Uterus (tissue), 4 donors: ENCODE data around the gene SCCPDH. TPM values are rescaled to one million over a fixed set of nuclear protein-coding genes. Genes with fewer than 3 reads are reported as not detected.
"Not testable (repeated sequence)": the region's sequence is repeated elsewhere in the genome, so short reads cannot be mapped to it uniquely, and the experiment has no call there.

Experiments used
- DNase-seq, 2 donors: peaks; one replicate each; pipeline ENCODE4 v3.0.0-alpha.2; 2019 to 2020
- H3K27ac ChIP-seq, 2 donors: fragments of 200-600 bp; sonication (generic); 1 replicate in 1 of 2; 2 replicates in 1 of 2; pipeline ENCODE4 v1.5.1; 2016 to 2018
- H3K27me3 ChIP-seq, 2 donors: fragments of 200-600 bp; sonication (generic); one replicate each; pipeline ENCODE4 v1.5.1; 2018 to 2019; ENCODE audit warnings: control low read depth in 1 of 2
- H3K36me3 ChIP-seq, 2 donors: fragments of 200-600 bp; sonication (generic); one replicate each; pipeline ENCODE4 v1.5.1; 2019; ENCODE audit warnings: control low read depth in 1 of 2
- H3K4me1 ChIP-seq, 2 donors: fragments of 200-600 bp; sonication (generic); one replicate each; pipeline ENCODE4 v1.5.1; 2018 to 2019; ENCODE audit warnings: control low read depth in 1 of 2
- H3K4me3 ChIP-seq, 2 donors: fragments of 200-600 bp; sonication (generic); 1 replicate in 1 of 2; 2 replicates in 1 of 2; pipeline ENCODE4 v1.5.1; 2018 to 2019; ENCODE audit warnings: mild to moderate bottlenecking in 1 of 2
- H3K9me3 ChIP-seq, 2 donors: fragments of 200-600 bp; sonication (generic); one replicate each; pipeline ENCODE4 v1.5.1; 2019; ENCODE audit warnings: control low read depth in 1 of 2
- POLR2A ChIP-seq, 2 donors: fragments of 450-650 bp; IDR thresholded peaks; one replicate each; pipeline ENCODE4 v1.6.1; 2016; ENCODE audit warnings: antibody characterized with exemption in 2 of 2, mild to moderate bottlenecking in 1 of 2, moderate library complexity in 1 of 2
- intact Hi-C: fragments of 100-400 bp; cut with DNase I; formaldehyde crosslinking; loops from one replicate; pipeline ENCODE4 v1.15.1; 2023; ENCODE audit warnings: low total_unique reads
- total RNA-seq, 4 donors: library from RNA; depleted of rRNA in 3 of 4; stranded (reverse); fragments of >200 nt in 3 of 4; gene quantifications; one replicate each; pipeline versions ENCODE4 v1.1.0 to v1.2.4, GENCODE V29; 2014 to 2023
- TF ChIP-seq, protein P1 (sequence below), 4 experiments: fragments of 200-600 bp in 2 of 4; fragments of 450-650 bp in 2 of 4; sonication (generic) in 2 of 4; IDR thresholded peaks; one replicate each; pipeline ENCODE4 v1.5.1; 2016 to 2019; ENCODE audit warnings: antibody characterized with exemption in 4 of 4, mild to moderate bottlenecking in 2 of 4, moderate library complexity in 1 of 4
- donor health status: DM: yes; HTN: yes; CAD: no.

Gene SCCPDH
- total RNA-seq, 4 donors from 2014 or later: 12.9 to 53.4 (median 22.1) TPM

DNA sequence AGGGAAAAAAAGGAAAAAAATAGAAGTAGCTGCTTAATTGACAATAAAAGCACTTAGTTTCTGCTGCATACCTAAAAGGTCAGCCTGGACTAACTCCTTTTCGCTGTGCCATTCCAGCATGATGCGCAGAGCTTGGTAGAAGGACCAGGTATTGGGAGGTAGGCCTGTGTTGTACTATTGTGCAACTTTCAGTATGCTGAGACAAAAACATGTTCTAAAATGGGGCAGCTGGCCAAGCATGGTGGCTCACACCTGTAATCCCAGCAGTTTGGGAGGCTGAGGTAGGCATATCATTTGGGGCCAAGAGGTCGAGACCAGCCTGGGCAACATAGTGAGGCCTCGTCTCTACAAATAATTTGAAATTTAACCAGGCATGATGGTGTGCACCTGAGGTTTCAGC is 15.0 kb upstream of the SCCPDH start:
- Histone ChIP-seq H3K9me3 (no peaks in the 10 kb centered on the region), H3K4me3 (no peak overlapping the region), H3K27me3 (no peaks in the 10 kb centered on the region), H3K27ac (no peak overlapping the region), H3K4me1 (no peaks in the 10 kb centered on the region), H3K36me3 (no peaks in the 10 kb centered on the region)
- TF ChIP-seq, protein P1, sequence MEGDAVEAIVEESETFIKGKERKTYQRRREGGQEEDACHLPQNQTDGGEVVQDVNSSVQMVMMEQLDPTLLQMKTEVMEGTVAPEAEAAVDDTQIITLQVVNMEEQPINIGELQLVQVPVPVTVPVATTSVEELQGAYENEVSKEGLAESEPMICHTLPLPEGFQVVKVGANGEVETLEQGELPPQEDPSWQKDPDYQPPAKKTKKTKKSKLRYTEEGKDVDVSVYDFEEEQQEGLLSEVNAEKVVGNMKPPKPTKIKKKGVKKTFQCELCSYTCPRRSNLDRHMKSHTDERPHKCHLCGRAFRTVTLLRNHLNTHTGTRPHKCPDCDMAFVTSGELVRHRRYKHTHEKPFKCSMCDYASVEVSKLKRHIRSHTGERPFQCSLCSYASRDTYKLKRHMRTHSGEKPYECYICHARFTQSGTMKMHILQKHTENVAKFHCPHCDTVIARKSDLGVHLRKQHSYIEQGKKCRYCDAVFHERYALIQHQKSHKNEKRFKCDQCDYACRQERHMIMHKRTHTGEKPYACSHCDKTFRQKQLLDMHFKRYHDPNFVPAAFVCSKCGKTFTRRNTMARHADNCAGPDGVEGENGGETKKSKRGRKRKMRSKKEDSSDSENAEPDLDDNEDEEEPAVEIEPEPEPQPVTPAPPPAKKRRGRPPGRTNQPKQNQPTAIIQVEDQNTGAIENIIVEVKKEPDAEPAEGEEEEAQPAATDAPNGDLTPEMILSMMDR (IDR thresholded peaks at IDR 0.05): no peak
- no peak for TF ChIP-seq POLR2A (IDR thresholded peaks at IDR 0.05)
- no peak for DNase-seq
- intact Hi-C loops: no loop called here

DNA sequence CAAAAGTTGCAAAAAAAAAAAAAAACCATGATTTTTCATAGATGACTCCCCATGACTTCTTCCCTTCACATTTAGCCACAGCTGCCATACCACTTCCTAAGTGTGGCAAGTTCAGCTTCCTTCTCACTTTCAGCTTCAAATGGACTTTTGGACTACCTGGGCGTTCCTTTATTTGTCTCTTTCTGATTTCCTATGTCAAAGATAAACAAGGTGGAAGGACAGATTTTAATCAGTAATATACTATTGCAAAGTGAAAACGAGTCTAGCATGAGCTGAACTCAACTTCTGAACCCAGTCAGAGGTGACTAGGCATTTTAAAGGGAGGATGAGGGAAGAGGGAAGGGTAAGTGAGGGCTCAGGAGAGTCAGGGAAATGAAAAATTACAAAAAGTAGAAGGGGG is 14.4 kb upstream of the SCCPDH start:
- H3K4me3 ChIP-seq: no peak overlapping the region
- TF ChIP-seq, protein P1 (IDR thresholded peaks at IDR 0.05): no peak
- TF ChIP-seq POLR2A (IDR thresholded peaks at IDR 0.05): no peak
- no peaks in the 10 kb centered on the region for H3K9me3 ChIP-seq
- intact Hi-C loops: no loop called here
- DNase-seq: no peak
- H3K4me1 ChIP-seq: no peaks in the 10 kb centered on the region
- no peak overlapping the region for H3K27ac ChIP-seq
- no peaks in the 10 kb centered on the region for H3K36me3 ChIP-seq
- H3K27me3 ChIP-seq: no peaks in the 10 kb centered on the region

DNA sequence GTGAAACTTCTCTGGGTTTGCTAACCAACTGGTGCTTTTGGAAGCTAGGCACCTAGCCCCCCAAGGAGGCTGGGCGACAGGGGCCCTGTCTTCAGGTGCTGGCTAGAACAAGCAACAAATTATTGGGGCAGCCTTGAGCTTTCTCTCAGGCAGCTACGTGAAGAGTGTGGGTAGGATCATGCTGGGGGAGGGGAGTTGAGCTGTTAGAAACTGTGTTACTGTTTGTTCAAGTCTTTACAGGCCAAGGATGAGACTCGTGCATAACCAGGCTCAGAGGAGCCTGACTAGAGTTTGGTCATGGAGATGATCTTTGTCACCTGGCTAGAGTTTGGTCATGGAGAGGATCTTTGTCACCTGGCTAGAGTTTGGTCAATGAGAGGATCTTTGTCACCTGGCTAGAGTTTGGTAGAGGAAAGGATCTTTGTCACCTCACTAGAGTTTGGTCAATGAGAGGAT is 12.6 kb upstream of the SCCPDH start:
- H3K27ac ChIP-seq: no peak overlapping the region
- no peaks in the 10 kb centered on the region for H3K4me1 ChIP-seq
- H3K27me3 ChIP-seq: no peaks in the 10 kb centered on the region
- no peaks in the 10 kb centered on the region for H3K36me3 ChIP-seq
- TF ChIP-seq, protein P1 (IDR thresholded peaks at IDR 0.05): no peak
- TF ChIP-seq POLR2A (IDR thresholded peaks at IDR 0.05): no peak
- intact Hi-C loops: no loop called here
- H3K4me3 ChIP-seq: no peak overlapping the region
- no peak for DNase-seq
- no peaks in the 10 kb centered on the region for H3K9me3 ChIP-seq

DNA sequence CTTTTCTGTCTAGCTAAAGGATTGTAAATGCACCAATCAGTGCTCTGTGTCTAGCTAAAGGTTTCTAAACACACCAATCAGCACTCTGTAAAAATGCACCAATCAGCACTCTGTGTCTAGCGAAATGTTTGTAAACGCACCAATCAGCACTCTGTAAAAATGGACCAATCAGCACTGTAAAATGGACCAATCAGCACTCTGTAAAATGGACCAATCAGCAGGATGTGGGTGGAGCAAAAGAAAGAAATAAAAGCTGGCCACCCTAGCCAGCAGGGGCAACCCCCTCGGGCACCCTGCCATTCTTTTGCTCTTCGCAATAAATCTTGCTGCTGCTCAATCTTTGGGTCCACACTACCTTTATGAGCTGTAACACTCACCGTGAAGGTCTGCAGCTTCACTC is 11.8 kb upstream of the SCCPDH start:
- DNase-seq, H3K36me3 ChIP-seq, H3K9me3 ChIP-seq, H3K27ac ChIP-seq, intact Hi-C loops, H3K4me1 ChIP-seq, H3K27me3 ChIP-seq, H3K4me3 ChIP-seq: not testable (repeated sequence)

DNA sequence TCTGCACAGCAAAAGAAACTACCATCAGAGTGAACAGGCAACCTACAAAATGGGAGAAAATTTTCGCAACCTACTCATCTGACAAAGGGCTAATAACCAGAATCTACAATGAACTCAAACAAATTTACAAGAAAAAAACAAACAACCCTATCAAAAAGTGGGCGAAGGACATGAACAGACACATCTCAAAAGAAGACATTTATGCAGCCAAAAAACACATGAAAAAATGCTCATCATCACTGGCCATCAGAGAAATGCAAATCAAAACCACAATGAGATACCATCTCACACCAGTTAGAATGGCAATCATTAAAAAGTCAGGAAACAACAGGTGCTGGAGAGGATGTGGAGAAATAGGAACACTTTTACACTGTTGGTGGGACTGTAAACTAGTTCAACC is 4.8 kb upstream of the SCCPDH start:
- H3K36me3 ChIP-seq, DNase-seq, H3K9me3 ChIP-seq, H3K27me3 ChIP-seq, intact Hi-C loops, H3K4me1 ChIP-seq, H3K4me3 ChIP-seq, H3K27ac ChIP-seq: not testable (repeated sequence)

DNA sequence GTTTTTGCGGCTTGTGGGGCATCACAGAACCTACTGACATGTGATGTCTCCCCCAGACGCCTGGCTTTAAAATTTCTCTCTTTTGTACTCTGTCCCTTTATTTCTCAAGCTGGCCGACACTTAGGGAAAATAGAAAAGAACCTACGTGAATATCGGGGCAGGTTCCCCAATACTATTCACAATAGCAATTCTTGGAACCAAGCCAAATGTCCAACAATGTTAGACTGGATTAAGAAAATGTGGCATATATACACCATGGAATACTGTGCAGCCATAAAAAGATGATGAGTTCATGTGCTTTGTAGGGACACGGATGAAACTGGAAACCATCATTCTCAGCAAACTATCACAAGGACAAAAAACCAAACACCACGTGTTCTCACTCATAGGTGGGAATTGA is 3.4 kb upstream of the SCCPDH start:
- H3K4me1 ChIP-seq, H3K27me3 ChIP-seq, H3K36me3 ChIP-seq, intact Hi-C loops, H3K9me3 ChIP-seq, H3K4me3 ChIP-seq, DNase-seq, H3K27ac ChIP-seq: not testable (repeated sequence)

DNA sequence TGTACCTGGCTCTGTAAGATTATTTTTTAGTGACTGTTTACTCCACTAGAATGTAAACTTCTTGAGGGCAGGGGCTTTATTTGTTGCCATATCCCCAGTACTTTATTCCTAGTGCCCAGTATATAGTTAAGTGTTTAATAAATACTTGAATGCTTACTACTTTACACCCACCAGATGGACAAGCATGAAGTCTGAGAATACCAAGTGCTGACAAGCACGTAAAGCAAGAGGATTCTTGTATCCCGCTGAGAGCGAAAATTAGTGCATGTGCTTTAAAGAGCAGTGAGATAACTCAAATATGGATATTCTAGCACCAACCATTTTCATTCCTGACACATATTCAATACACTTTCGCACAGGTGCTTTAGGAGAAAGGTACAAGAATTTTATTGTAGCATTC is 1.5 kb upstream of the SCCPDH start:
- TF ChIP-seq POLR2A (IDR thresholded peaks at IDR 0.05): no peak
- TF ChIP-seq, protein P1 (IDR thresholded peaks at IDR 0.05): no peak
- DNase-seq: no peak
- Histone ChIP-seq H3K4me1 (no peaks in the 10 kb centered on the region), H3K27me3 (no peaks in the 10 kb centered on the region), H3K36me3 (no peaks in the 10 kb centered on the region), H3K4me3 (no peak overlapping the region), H3K9me3 (no peaks in the 10 kb centered on the region), H3K27ac (no peak overlapping the region)
- intact Hi-C loops: no loop called here
